ENCODE measurements around the gene EIF4G3.

GRCh38 chr1:20770314-20771087 is 406.2 kb downstream of the EIF4G3 start:
- no peak for TF ChIP-seq EZH2 (IDR thresholded peaks at IDR 0.05; ENCODE audit: borderline replicate concordance, insufficient read depth, low read depth, low read length, poor library complexity, severe bottlenecking)
- TF ChIP-seq, protein P1, sequence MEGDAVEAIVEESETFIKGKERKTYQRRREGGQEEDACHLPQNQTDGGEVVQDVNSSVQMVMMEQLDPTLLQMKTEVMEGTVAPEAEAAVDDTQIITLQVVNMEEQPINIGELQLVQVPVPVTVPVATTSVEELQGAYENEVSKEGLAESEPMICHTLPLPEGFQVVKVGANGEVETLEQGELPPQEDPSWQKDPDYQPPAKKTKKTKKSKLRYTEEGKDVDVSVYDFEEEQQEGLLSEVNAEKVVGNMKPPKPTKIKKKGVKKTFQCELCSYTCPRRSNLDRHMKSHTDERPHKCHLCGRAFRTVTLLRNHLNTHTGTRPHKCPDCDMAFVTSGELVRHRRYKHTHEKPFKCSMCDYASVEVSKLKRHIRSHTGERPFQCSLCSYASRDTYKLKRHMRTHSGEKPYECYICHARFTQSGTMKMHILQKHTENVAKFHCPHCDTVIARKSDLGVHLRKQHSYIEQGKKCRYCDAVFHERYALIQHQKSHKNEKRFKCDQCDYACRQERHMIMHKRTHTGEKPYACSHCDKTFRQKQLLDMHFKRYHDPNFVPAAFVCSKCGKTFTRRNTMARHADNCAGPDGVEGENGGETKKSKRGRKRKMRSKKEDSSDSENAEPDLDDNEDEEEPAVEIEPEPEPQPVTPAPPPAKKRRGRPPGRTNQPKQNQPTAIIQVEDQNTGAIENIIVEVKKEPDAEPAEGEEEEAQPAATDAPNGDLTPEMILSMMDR (IDR thresholded peaks at IDR 0.05) = no peak
